Mesothelial cell of epicardium (in vitro differentiated cells): ENCODE measurements around the gene TSPAN18. TPM values are rescaled to one million over a fixed set of nuclear protein-coding genes. Genes with fewer than 3 reads are reported as not detected.

Experiments
- DNase-seq, 2 experiments: peaks; one replicate each; pipeline ENCODE4 v3.0.0; 2021; ENCODE audit warnings: low spot score in 2 of 2; ENCODE audit not compliant: unreplicated experiment in 2 of 2
- H3K27ac Mint-ChIP-seq: 2 replicates; pipeline ENCODE4 v1.8.0; 2021; ENCODE audit warnings: mixed read lengths
- H3K27me3 Mint-ChIP-seq: 2 replicates; pipeline ENCODE4 v1.8.0; 2021; ENCODE audit warnings: low read depth, mixed read lengths
- H3K36me3 Mint-ChIP-seq: 2 replicates; pipeline ENCODE4 v1.8.0; 2021; ENCODE audit warnings: mixed read lengths
- H3K4me1 Mint-ChIP-seq: 2 replicates; pipeline ENCODE4 v1.8.0; 2021; ENCODE audit warnings: mixed read lengths
- H3K4me3 Mint-ChIP-seq: 2 replicates; pipeline ENCODE4 v1.8.0; 2021; ENCODE audit warnings: mild to moderate bottlenecking, moderate library complexity, mixed read lengths
- H3K9me3 Mint-ChIP-seq: 2 replicates; pipeline ENCODE4 v1.8.0; 2021; ENCODE audit warnings: mixed read lengths
- total RNA-seq: library from RNA; stranded (reverse); gene quantifications from 3 replicates; pipeline ENCODE4 v1.2.1, GENCODE V29; 2021
- TF ChIP-seq, protein P1 (sequence below): fragments of 200-600 bp; sonication (generic); IDR thresholded peaks from one replicate; pipeline ENCODE4 v1.5.0; 2021; ENCODE audit warnings: antibody characterized with exemption; ENCODE audit not compliant: unreplicated experiment

The TSPAN18 gene
- total RNA-seq, 1 donor from 2014 or later, result 47.4 TPM

GRCh38 chr11:44883277-44883676 lies 156.5 kb downstream of the TSPAN18 start:
- TF ChIP-seq, protein P1, sequence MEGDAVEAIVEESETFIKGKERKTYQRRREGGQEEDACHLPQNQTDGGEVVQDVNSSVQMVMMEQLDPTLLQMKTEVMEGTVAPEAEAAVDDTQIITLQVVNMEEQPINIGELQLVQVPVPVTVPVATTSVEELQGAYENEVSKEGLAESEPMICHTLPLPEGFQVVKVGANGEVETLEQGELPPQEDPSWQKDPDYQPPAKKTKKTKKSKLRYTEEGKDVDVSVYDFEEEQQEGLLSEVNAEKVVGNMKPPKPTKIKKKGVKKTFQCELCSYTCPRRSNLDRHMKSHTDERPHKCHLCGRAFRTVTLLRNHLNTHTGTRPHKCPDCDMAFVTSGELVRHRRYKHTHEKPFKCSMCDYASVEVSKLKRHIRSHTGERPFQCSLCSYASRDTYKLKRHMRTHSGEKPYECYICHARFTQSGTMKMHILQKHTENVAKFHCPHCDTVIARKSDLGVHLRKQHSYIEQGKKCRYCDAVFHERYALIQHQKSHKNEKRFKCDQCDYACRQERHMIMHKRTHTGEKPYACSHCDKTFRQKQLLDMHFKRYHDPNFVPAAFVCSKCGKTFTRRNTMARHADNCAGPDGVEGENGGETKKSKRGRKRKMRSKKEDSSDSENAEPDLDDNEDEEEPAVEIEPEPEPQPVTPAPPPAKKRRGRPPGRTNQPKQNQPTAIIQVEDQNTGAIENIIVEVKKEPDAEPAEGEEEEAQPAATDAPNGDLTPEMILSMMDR, result no peak
- Mint-ChIP-seq H3K27me3 (peaks cover 6% of the 10 kb centered on the region), H3K27ac (no peak overlapping the region), H3K4me1 (peaks cover 24% of the 10 kb centered on the region), H3K4me3 (no peak overlapping the region), H3K9me3 (no peaks in the 10 kb centered on the region), H3K36me3 (no peaks in the 10 kb centered on the region)
- DNase-seq, result no peak

- H3K27ac Mint-ChIP-seq, result no peak overlapping the region
These were observed 157.3 kb downstream of the TSPAN18 start for GRCh38 chr11:44884056-44884455.

GRCh38 chr11:44885065-44885810 lies 158.5 kb downstream of the TSPAN18 start:
- TF ChIP-seq, protein P1, result no peak
- H3K36me3 Mint-ChIP-seq, result no peaks in the 10 kb centered on the region
- no peaks in the 10 kb centered on the region for H3K9me3 Mint-ChIP-seq
- peak overlapping the region; percentile 45 for H3K27ac Mint-ChIP-seq
- H3K4me3 Mint-ChIP-seq, result no peak overlapping the region
- peaks cover 6% of the 10 kb centered on the region for H3K27me3 Mint-ChIP-seq
- H3K4me1 Mint-ChIP-seq, result peaks cover 24% of the 10 kb centered on the region
- no peak for DNase-seq

More at GRCh38 chr11:44884056-44884455, 157.3 kb downstream of the TSPAN18 start:
- Mint-ChIP-seq H3K36me3 (no peaks in the 10 kb centered on the region), H3K4me1 (peaks cover 24% of the 10 kb centered on the region), H3K9me3 (no peaks in the 10 kb centered on the region), H3K4me3 (no peak overlapping the region), H3K27me3 (peaks cover 6% of the 10 kb centered on the region)
- no peak for DNase-seq
- TF ChIP-seq, protein P1, result no peak

DNA sequence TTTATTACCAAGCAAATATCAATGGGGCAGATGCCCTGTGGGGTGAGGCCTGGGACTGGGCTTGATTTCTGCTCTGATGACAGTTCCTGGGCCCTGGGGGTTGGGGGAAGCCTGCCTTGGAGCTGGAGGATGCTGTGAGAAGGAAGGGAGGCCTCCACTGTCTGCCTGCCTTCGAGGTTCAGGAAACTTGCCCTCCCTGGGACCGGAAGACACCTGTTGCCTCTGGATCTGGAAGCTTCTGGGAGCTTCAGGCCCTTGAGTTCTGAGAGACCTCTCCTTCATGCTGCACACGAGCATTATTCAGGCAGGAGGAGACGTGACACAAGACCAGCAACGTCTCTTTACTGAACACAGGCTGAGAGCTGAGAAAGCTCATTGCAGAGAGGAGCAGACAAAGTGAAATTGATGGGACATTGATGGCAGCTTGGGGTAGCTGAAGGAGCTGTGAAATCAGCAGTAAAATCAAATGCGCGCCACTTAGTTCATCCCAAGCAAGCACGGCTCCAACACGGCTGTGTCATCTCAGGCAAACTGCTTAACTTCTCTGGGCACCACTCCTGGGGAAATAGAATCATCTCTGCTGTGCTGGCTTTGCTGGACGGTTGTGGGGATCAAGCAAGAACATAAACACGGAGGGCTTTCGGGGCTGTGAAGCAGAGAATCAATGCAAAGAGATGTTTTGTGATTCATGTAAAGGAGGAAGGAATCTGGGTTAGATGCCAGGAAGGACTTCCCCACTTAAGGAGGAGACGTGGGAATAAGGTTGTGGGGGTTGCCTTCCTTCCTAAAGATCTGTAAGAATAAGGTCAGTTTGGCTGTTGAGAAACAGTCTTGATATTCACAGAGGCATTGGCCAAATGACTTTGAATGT lies 159.4 kb downstream of the TSPAN18 start:
- Mint-ChIP-seq H3K27ac (peak overlapping the region; percentile 4), H3K4me1 (peaks cover 24% of the 10 kb centered on the region), H3K27me3 (peaks cover 2% of the 10 kb centered on the region), H3K4me3 (no peak overlapping the region), H3K9me3 (no peaks in the 10 kb centered on the region), H3K36me3 (no peaks in the 10 kb centered on the region)
- TF ChIP-seq, protein P1, result no peak
- DNase-seq, result no peak

DNA sequence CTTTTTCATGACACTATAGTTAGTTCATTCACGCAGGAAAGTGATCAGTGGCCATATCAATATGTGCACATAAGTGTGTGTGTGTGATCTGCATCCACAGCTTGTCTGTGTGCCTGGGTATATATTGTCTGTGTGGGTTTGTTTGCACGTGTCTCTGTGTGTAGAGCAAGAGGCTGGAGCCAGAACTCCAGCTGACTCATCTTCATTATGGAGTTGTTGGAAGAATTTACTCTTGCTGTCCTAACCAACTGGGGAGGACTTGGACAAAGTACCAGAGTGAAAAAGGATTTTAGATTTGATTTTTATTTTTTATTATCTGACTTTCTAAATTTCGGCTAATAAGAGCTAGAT lies 160.0 kb downstream of the TSPAN18 start:
- TF ChIP-seq, protein P1, result no peak
- H3K4me1 Mint-ChIP-seq, result peaks cover 24% of the 10 kb centered on the region
- no peaks in the 10 kb centered on the region for H3K9me3 Mint-ChIP-seq
- H3K4me3 Mint-ChIP-seq, result no peak overlapping the region
- H3K27me3 Mint-ChIP-seq, result peaks cover 2% of the 10 kb centered on the region
- no peak for DNase-seq
- H3K27ac Mint-ChIP-seq, result no peak overlapping the region
- H3K36me3 Mint-ChIP-seq, result no peaks in the 10 kb centered on the region
